Pancreas (tissue), 10 donors: Measurements from ENCODE around the gene MYOZ3. TPM values are rescaled to one million over a fixed set of nuclear protein-coding genes. Genes with fewer than 3 reads are reported as not detected.
A peak's percentile ranks its signal among the peaks of the same experiment; 100 is the strongest.

Experiments used
- ATAC-seq, 4 donors: fragments of 200-7000 bp; cut with Tn5 transposase; one replicate each; pipeline versions ENCODE4 v1.8.0 to v1.9.1; 2020; ENCODE audit warnings: mild to moderate bottlenecking in 4 of 4, moderate library complexity in 4 of 4
- DNase-seq, 6 donors: peaks; one replicate each; pipeline ENCODE4 v3.0.0-alpha.2; 2020
- FAIRE-seq: peaks from 2 replicates; lab custom pipeline; 2012; peaks lifted over from hg19 to GRCh38; lab: Jason Lieb, UNC
- H3K27ac ChIP-seq, 4 donors: fragments of 200-600 bp; sonication (generic); 1 replicate in 3 of 4; 2 replicates in 1 of 4; pipeline versions ENCODE4 v1.5.0 to v1.8.0; 2020
- H3K27me3 ChIP-seq, 4 donors: fragments of 200-600 bp; one replicate each; pipeline ENCODE4 v1.8.0; 2021
- H3K36me3 ChIP-seq, 3 donors: fragments of 200-600 bp; sonication (generic) in 1 of 3; one replicate each; pipeline versions ENCODE4 v1.5.0 to v1.8.0; 2020 to 2021
- H3K4me1 ChIP-seq, 3 donors: fragments of 200-600 bp; one replicate each; pipeline ENCODE4 v1.8.0; 2021
- H3K4me3 ChIP-seq, 4 donors: fragments of 200-600 bp; sonication (generic) in 2 of 4; one replicate each; pipeline versions ENCODE4 v1.5.0 to v1.8.0; 2020 to 2021
- H3K9me3 ChIP-seq, 4 donors: fragments of 200-600 bp; one replicate each; pipeline ENCODE4 v1.8.0; 2021
- WGBS, 2 donors: extraction: QIAGEN DNeasy Blood & Tissue Kit; methylation state at CpG; one replicate each; pipeline ENCODE4 v1.1.7; 2013; 5-methylcytosine and 5-hydroxymethylcytosine counted together
- intact Hi-C, 3 donors: fragments of 100-400 bp; cut with DNase I; formaldehyde crosslinking; loops; one replicate each; pipeline versions ENCODE4 v1.11.1 to v1.14.2; 2022
- polyA plus RNA-seq, 2 donors: library from polyadenylated mRNA; stranded (reverse); fragments of 200-250 nt; gene quantifications; one replicate each; pipeline ENCODE4 v1.2.3, GENCODE V29; 2013
- total RNA-seq, 6 donors: library from RNA; stranded (reverse); fragmentation: NEBNext Ultra II Directional in 4 of 6; extraction: Animal tissue kit (Norgen Biotek cat#: 25700) in 4 of 6; gene quantifications; one replicate each; pipeline versions ENCODE4 v1.2.1 to v1.2.4, GENCODE V29; 2021 to 2023
- TF ChIP-seq, protein P1 (sequence below), 4 donors: fragments of 200-600 bp; sonication (generic) in 3 of 4; IDR thresholded peaks; one replicate each; pipeline versions ENCODE4 v1.5.0 to v1.8.0; 2021; ENCODE audit warnings: antibody characterized with exemption in 4 of 4
- donor health status: healthy with polysubstance abuse.
- donor health status: DM: no; HTN: no; CAD: no; lungs with moderate emphysema.
- donor health status: DM: no; HTN: no; CAD: no.
- donor health status: control.
- donor health status: control.
- donor health status: Bipolar disorder and iron deficiency.
- donor health status: DM: yes; HTN: yes; CAD: no.
- donor health status: DM: no; HTN: no; CAD: no.
- donor health status: DM: no; HTN: no; CAD: no.
- donor health status: DM: yes; HTN: yes; CAD: no.

Gene MYOZ3
- total and polyA plus RNA-seq, 8 donors, result 0.05 to 0.50 (median 0.28) TPM; not detected in 1

DNA sequence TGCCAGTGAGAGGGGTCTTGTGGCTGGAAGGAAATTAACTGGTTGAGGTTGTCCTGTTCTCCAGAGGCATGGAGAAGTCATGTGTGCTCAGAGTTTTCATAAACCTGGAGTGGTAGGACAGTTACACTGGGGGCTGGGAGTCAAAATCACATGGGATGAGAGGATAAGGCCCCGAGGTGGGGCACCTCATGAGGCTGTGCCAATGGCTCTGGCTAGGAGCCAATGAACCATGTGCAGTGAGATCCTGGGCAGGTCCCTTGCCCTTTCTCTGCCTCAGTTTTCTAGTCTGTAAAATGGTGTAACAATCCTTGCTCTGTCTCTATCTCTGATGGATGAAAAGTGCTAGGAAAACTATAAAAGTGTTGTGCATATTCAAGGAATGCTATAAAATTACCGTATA is 27.6 kb upstream of the MYOZ3 start:
- ATAC-seq (no peak), FAIRE-seq (no peak), DNase-seq (peak in 1 of 6 donors; percentile 19)
- no peaks in the 10 kb centered on the region for H3K27me3 ChIP-seq
- 48 to 50% methylated on average over 2 of the region's 2 CpGs for WGBS, 2 donors
- no peaks in the 10 kb centered on the region for H3K9me3 ChIP-seq
- H3K27ac ChIP-seq, result no peak overlapping the region
- peaks cover 0 to 28% (median 4%) of the 10 kb centered on the region in 3 donors for H3K4me1 ChIP-seq
- TF ChIP-seq, protein P1, sequence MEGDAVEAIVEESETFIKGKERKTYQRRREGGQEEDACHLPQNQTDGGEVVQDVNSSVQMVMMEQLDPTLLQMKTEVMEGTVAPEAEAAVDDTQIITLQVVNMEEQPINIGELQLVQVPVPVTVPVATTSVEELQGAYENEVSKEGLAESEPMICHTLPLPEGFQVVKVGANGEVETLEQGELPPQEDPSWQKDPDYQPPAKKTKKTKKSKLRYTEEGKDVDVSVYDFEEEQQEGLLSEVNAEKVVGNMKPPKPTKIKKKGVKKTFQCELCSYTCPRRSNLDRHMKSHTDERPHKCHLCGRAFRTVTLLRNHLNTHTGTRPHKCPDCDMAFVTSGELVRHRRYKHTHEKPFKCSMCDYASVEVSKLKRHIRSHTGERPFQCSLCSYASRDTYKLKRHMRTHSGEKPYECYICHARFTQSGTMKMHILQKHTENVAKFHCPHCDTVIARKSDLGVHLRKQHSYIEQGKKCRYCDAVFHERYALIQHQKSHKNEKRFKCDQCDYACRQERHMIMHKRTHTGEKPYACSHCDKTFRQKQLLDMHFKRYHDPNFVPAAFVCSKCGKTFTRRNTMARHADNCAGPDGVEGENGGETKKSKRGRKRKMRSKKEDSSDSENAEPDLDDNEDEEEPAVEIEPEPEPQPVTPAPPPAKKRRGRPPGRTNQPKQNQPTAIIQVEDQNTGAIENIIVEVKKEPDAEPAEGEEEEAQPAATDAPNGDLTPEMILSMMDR (IDR thresholded peaks at IDR 0.05), result no peak
- H3K4me3 ChIP-seq, result no peak overlapping the region
- no peaks in the 10 kb centered on the region for H3K36me3 ChIP-seq
- intact Hi-C loops, result no loop called here

DNA sequence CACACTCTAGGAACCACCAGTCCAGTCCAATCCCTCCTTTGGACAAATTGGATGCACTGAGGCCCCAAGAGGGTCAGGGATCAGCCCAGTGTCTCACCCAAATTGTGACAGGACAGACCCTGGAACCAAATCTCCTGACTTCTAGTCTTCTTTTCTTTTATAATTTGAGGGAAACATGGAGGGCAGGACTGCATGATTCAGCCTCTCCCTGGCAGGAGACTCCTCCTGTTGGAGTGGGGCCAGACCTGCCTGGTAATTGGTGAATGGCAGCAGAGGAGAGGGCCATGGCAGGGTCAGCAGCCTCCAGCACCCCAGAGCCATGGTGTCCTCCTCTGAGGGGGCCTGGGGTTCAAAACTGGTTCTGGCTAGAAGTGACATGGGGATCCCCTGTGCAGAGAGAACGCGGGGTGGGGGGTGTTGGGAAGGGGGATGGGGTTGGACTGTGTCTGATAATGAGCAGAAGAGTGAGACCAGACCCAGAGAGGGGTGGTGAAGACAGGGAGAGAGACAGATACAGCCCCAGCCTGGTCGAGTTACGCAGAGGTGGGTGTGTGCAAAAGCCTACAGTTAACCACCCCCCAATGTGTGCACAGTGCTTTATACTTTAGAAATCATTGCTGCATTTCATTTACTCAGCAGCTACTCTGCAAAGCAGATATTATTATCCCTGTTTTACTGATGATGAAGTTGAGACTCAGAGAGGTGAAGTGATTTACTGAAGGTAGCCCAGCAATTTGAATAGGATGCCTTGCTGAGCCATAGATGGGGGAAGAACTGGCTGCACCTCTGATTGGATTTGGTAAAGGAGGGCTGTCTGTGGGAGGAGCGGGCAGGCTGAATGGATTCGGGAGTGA is 24.4 kb upstream of the MYOZ3 start:
- TF ChIP-seq, protein P1 (IDR thresholded peaks at IDR 0.05), result no peak
- FAIRE-seq (no peak), ATAC-seq (peak in 3 of 4 donors; percentile 42 to 59 (median 51)), DNase-seq (peak in 5 of 6 donors; percentile 75 to 81 (median 80))
- H3K27ac ChIP-seq, result peak overlapping the region in 3 of 4 donors; percentile 7 to 90 (median 86)
- H3K36me3 ChIP-seq, result no peaks in the 10 kb centered on the region
- H3K4me3 ChIP-seq, result no peak overlapping the region
- no peaks in the 10 kb centered on the region for H3K27me3 ChIP-seq
- H3K9me3 ChIP-seq, result no peaks in the 10 kb centered on the region
- intact Hi-C loops, result no loop called here
- H3K4me1 ChIP-seq, result peaks cover 14 to 53% (median 21%) of the 10 kb centered on the region in 3 donors
- WGBS, 2 donors, result 66 to 72% methylated on average over 6 of the region's 6 CpGs

DNA sequence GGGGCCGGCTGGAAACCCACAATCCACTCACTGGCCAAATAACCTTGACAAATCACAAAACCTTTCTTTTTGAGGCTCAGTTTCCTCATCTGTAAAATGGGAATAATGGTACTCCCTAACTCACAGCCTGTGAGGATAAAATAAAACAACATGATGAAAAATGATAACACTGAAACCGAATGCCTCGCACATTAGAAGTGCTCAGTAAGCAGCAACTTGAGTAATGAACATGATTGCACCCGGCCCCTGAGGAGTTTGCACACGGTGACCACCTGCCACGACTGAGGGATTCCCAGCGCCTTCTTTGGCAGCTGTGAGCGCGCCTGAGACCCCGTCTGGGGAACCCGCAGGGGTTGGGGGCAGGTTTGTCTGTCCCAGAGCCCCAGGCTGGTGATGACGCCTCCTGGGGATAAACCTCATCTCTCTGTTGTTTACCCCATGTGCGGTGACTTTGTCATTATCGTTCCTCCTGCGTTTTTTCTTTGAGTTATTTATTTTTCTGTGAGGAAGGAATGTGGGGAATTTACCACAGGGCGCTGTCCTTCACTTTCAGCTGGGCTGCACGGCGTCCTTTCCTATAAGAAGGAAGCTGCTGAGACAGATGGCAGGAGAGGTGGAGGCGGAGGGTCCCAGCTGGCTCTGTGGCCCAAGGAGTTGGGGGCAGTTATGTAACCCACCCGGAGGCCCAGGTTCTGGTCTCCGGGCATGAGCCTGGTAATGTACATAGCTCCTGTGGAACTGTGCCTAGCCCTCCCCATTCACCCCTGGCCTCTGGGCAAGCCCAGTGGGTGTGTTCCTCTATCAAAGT is 23.6 kb upstream of the MYOZ3 start:
- no peak for FAIRE-seq
- Histone ChIP-seq H3K9me3 (no peaks in the 10 kb centered on the region), H3K27me3 (no peaks in the 10 kb centered on the region), H3K4me3 (no peak overlapping the region), H3K27ac (peak overlapping the region; percentile 7 to 90 (median 72)), H3K4me1 (peaks cover 18 to 61% (median 21%) of the 10 kb centered on the region in 3 donors), H3K36me3 (no peaks in the 10 kb centered on the region)
- peak in 1 of 6 donors; percentile 58 for DNase-seq
- TF ChIP-seq, protein P1 (IDR thresholded peaks at IDR 0.05), result no peak
- peak; percentile 27 to 59 (median 38) for ATAC-seq
- intact Hi-C loops, result no loop called here
- 25 to 27% methylated on average over 21 of the region's 21 CpGs for WGBS, 2 donors

DNA sequence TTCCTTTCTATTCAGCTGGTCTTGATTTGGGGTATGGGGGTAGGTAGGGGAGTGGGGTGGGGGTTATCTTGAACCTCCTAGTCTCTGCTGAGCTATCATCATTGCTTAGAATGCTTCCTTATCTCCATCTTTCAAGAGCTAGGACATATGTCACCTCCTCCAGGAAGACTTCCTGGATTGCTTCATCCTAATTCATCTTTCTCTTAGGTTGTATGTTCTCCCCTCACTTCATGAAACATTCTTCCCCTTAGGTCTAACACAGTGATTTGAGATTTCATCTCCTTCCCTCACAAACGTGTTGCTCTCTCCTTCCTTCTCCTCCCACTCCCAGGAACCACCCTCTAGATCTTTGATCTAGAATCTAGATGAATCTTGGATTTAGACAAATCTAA is 23.0 kb upstream of the MYOZ3 start:
- FAIRE-seq (no peak), ATAC-seq (no peak), DNase-seq (no peak)
- intact Hi-C loops, result no loop called here
- no peak overlapping the region for H3K4me3 ChIP-seq
- TF ChIP-seq, protein P1 (IDR thresholded peaks at IDR 0.05), result no peak
- WGBS, 2 donors, result 25 to 44% methylated on average over 1 of the region's 1 CpG
- no peaks in the 10 kb centered on the region for H3K9me3 ChIP-seq
- H3K27ac ChIP-seq, result peak overlapping the region; percentile 7 to 90 (median 72)
- no peaks in the 10 kb centered on the region for H3K36me3 ChIP-seq
- H3K27me3 ChIP-seq, result no peaks in the 10 kb centered on the region
- peaks cover 18 to 64% (median 22%) of the 10 kb centered on the region in 3 donors for H3K4me1 ChIP-seq
